ENCODE data around the gene BEX5.
"Not testable (repeated sequence)": the region's sequence is repeated elsewhere in the genome, so short reads cannot be mapped to it uniquely, and the experiment has no call there.

The BEX5 gene

DNA sequence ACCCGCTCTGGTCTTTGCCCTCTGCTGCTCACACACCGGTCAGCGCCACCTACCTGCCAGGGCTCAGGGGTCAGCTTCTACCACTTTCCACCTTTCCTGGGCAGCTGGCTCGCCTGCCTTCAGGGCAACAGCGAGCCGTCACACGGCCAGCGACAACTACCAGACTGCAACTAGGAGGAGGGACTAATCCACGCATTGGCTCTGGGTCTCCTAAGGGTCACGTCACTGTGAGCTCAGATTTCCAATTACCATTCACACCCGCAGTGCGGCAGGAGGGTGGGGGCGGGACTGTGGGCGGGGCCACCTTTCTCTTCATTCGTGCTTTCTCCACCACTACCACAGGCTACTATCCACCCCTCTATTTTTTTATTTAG is at the start of gene BEX5:
Gene BEX5, minus strand, starts transcription at position 172 of the 374 bp plus-strand sequence. CDS start 1,712 bp downstream, outside the sequence.
- FAIRE-seq (no peak), DNase-seq (ENCODE audit: insufficient read length, low spot score) (peak; percentile 1)

DNA sequence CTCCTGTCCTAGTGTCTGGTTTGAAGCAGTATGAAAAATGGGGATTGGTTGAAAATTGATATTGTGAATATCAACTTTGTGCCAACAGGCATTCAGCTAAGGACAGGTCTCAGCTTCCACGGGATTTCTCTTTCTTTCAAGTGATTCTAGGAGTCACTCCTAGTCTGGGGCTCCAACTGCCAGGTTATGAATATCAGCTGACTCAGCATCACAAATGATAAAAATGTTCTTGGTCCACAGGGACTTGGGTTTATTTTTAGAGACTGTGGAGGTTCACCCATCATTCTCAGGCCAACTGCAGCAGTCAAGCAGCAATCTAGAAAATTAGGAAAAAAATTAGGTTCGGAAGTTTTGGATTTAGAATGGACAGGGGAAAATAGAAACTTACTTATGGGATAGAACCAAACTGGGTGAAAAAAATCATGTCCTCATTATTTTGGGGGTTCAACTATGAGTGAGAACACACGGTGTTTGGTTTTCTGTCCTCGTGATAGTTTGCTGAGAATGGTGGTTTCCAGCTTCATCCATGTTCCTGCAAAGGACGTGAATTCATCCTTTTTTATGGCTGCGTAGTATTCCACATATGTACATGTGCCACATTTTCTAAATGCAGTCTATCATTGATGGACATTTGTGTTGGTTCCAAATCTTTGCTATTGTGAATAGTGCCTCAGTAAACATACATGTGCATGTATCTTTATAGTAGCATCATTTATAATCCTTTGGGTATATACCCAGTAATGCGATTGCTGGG is 30.4 kb upstream of the BEX5 start:
- DNase-seq (ENCODE audit: insufficient read length, low spot score) (no peak), FAIRE-seq (no peak)

DNA sequence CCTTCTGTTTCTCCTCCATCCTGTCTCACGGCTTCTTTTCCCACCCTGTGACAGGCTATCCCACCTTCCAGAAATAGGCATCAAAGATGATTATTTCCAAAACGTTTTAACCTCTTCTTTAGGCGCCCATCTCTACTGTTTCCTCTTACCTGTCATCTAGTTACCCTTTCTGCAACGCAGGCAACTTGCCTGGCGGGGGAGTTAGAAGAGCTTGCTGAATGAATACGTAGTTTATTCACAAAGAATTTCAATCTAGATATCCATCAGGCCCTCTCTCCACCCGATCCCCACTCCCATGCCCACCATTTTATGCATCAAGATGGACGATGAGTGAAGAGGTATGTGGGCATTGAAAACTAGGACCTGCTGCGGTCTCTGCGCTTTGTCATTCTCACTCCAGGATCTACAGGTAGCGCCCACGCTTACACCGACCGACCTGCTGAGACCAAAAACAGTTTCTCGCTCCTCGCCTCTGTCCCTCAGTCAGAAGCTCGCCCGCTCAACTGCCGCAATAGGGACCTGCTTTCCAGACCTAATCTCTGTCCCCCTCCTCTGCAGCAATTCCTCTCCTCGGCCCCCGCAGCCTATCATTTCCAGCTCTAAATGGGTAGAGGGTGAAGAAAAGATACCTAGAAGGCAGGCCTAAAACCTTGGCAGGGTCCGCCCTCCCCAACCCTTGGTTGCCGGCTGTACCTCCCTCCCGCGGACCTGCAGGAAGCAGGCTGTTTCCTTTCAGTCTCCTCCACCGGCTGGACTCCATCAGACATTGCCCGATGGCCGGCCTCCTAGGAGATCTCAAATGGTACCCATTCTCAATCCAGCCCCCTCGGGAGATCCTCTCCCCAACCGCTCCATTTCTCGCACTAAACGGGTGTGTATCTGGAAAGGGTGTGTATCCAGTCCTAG is 624 bp downstream of the BEX5 start:
- DNase-seq (ENCODE audit: insufficient read length, low spot score) (no peak), FAIRE-seq (no peak)

DNA sequence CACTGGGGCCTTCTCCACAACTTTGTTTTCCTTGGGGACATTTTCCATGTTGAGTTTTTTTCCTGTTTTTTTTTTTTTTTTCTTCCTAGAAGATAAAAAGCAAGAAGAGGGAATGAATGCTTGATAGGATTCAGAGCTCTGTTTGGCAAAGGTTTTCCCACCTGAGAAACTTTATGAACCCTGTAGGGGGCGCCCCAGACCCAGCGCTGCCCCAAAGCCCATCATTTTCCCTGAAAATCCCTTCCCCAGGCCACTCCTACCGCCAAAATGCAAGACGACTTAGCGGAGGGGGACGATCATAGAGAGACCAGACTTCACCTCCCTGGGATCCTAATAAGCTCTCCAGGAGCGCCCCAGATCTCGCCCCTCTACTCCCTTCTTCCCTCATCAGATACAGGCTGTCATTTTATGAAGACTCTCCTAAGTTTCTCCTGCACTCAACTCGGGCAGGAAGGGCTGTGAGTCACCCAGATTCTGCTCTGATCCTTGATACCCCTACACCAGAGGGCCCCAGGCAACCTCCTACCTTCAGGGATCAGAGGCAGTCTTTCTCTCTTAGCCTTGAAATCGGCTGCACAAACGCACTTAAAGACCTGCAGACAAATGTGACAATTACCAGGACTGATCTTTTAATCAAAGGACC is 1.4 kb downstream of the BEX5 start:
- DNase-seq (ENCODE audit: insufficient read length, low spot score): no peak
- FAIRE-seq: no peak

DNA sequence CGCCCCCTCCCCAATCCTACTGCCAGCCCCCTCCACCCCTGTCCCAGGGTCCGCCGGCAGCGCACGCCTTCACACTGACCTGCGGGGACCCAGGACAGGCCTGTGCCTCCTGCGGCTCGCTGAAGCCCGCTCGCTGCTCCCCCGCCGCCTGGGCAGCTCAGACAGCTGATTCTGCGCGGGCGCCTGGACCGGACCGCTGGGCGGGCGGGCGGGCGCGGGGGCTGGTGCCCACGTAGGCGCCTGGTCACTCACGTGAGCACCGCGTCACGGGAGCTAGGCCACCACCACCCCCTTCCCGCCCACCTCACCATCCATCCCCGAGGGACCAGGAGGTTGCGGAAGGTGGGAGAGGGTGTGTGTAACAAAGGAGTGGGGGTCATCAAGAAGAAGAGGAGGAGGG is 13.5 kb downstream of the BEX5 start, which contains the start of gene TCEAL6:
Gene TCEAL6, minus strand, starts transcription at position 208 of the 400 bp plus-strand sequence.
- not testable (repeated sequence) for DNase-seq (ENCODE audit: insufficient read length, low spot score); FAIRE-seq

DNA sequence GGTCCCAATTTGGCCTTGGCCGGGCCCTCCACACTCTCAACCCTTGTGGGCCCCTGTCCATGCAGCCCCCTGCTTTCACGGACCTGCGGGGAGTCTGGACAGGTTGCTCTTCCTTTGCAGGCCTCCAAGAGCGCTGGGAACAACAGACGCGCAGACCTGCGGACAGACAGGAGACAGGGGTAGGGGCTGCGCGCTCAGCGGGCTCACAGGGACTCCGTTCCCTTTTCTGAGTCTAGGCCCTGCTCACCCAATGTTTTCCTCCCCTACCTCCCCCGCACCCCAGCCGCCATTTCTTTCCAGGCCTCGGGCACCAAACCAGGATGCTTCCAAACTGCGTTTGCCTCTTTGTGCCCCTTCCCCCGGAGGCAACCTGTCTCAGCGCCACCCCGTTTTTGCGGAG is 14.1 kb downstream of the BEX5 start:
- FAIRE-seq; DNase-seq (ENCODE audit: insufficient read length, low spot score): not testable (repeated sequence)

DNA sequence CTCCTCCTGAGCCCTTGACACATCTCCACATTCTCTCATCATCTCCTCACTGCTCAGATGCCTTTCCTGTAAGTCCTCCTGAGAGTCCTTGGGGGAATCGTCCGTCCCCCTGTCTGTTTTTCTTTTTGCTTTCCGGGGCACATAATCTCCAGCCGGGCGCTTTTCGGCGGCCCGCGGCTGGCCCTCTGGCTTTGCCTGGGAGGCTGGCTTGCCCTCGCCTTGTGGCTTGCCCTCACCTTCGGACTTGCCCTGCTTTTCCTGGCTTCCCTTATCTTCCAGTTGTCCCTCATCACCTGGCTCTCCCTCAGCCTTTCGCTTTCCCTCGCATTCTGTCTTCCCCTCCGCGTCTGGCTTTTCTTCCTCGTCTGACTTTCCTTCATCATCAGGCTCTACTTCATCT is 14.9 kb downstream of the BEX5 start:
- DNase-seq (ENCODE audit: insufficient read length, low spot score); FAIRE-seq: not testable (repeated sequence)

DNA sequence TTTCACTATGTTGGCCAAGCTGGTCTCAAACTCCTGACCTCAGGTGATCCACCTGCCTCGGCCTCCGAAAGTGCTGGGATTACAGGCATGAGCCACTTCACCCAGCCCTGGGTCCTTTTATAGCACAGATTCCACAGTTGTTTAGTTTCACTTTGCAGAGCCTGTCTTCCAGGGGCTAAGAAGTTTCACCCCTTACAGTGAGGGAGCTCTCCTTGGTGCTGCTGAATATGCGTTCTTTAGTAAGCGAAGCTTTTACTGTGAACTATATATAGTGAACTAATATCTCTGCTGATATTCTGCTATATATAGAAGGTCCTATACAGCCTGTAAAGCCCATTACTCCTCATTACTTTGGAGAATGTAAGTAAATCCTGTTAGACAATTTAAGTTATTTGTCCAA is 17.7 kb downstream of the BEX5 start:
- no peak for FAIRE-seq
- DNase-seq (ENCODE audit: insufficient read length, low spot score): no peak

DNA sequence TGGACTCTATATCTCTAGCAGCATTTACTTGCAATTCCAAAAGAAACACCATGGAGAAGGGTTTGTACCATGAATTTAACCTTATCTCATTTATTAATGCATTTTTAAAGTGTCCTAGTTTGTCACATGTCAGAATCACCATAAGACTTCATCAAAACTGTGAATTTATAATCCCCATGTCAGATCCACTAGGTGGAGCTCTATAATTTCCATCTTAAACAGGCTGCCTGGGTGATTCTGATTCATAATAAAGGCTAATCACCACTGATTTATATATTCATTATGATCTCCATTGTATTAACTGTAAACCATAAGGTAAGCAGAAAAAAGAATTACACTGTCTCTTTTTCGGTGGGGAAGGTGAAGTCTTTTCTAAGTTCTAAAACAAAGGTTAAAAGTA is 26.3 kb downstream of the BEX5 start:
- no peak for FAIRE-seq
- DNase-seq (ENCODE audit: insufficient read length, low spot score): no peak

DNA sequence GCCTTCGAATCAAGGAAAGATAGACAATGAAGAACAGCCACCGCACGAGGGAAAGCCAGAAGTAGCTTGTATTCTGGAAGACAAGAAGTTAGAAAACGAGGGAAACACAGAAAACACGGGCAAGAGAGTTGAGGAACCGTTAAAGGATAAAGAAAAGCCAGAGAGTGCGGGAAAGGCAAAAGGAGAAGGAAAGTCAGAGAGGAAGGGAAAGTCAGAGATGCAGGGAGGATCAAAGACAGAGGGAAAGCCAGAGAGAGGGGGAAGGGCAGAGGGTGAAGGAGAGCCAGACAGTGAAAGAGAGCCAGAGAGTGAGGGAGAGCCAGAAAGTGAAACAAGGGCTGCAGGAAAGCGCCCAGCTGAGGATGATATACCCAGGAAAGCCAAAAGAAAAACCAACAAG is 28.9 kb downstream of the BEX5 start:
- DNase-seq (ENCODE audit: insufficient read length, low spot score) (no peak), FAIRE-seq (no peak)

DNA sequence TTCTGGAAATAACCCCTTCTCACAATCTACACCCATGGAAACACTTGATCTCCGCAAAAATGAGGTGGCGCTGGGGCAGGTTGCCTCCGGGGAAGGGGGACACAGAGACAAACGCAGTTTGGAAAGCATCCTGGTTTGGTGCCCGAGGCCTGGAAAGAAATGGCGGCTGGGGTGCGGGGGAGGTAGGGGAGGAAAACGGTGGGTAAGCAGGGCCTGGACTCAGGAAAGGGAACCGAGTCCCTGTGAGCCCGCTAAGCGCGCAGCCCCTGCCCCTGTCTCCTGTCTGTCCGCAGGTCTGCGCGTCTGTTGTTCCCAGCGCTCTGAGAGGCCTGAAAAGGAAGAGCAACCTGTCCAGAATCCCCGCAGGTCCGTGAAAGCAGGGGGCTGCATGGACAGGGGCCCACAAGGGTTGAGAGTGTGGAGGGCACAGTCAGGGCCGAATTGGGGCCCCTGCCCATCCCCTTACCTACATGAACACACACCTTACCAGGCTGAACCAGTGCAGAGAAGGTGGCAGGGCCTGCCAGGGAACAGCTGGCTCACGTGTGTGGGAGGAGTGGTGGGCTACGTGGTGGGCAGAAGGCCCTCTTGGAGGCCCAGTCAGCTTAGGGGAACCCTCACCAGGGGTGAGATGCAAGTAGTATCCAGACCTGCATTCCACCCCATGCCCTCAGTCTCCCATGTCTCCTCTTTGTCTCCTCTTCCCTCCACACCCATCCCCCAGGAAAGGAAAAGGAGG is 29.5 kb downstream of the BEX5 start:
- FAIRE-seq; DNase-seq (ENCODE audit: insufficient read length, low spot score): not testable (repeated sequence)

DNA sequence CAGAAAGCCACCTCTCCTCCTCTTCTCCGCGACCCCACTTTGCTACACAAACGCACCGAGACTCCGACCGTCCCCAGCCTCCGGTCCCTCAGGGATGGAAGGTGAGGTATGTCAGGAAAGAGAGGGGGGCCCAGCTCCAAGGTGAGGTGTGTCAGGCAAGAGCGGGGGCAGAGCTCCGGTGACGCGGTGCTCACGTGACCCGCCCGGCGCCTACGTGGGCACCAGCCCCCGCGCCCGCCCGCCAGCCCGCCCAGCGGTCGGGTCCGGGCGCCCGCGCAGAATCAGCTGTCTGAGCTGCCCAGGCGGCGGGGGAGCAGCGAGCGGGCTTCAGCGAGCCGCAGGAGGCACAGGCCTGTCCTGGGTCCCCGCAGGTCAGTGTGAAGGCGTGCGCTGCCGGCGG is 30.3 kb downstream of the BEX5 start, which contains the start of gene TCEAL2:
Gene TCEAL2, plus strand, starts transcription at position 244 of the 400 bp plus-strand sequence. CDS start 1,152 bp downstream, outside the sequence.
- not testable (repeated sequence) for DNase-seq (ENCODE audit: insufficient read length, low spot score); FAIRE-seq

DNA sequence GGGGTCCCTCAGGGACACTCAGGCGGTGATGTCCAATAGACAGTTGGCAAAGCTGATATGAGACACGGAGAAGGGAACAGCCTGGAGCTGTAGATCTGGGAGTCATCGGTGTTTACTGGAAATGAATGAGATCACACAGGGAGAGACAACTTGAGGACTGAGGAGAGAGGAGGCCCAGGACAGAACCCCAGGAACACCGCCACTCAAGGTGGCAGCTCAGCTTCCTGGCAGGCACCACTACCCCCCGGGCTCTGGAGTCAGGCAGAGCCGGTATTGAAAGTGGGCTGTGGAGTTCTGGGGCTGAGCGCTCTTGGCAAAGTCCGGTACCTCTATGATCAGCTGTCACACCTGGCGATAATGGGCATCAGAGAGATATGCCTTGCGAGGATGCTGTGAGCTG is 30.8 kb downstream of the BEX5 start:
- FAIRE-seq; DNase-seq (ENCODE audit: insufficient read length, low spot score): not testable (repeated sequence)

DNA sequence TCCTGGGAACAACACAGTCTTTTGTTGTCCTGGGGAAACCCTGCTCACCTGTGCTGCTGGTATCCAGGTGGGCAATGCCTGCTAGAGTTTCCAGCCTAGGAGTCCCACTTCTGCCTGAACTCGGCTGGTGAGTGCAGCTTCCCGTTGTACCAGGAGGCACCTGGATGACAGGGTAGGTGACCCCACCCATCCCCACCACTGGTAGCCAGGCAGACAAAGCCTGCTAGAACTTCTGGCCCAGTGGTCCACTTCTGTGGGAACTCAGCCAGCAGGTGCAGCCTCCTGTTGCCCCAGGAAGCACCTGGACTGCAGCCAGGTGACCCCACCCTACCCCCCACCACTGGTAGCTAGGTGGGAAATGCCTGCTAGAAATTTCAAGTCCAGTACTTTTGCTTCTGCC is 40.0 kb downstream of the BEX5 start:
- DNase-seq (ENCODE audit: insufficient read length, low spot score) (no peak), FAIRE-seq (no peak)

DNA sequence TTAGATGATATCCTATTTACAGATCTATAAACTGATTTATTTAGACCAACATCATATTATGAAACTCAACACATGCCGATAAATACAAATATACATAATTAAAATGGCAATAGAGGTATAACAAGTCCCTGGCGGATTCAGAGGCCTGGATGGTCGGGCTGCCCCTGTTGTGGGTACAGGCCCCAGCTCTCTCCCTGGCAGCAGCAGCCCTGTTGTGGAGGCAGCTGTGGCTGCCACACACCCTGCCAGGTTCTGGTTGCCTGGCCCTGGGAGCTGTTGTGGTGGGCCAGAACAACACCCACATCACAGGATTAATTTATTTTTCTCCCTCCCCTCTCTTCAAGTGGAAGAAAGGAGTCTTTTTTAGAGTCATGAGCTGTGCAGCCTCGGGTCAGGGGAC is 42.4 kb downstream of the BEX5 start:
- DNase-seq (ENCODE audit: insufficient read length, low spot score) (no peak), FAIRE-seq (no peak)
